GM21360 (cell line): ENCODE data around the gene SEMA4A.
"Not testable (repeated sequence)": the region's sequence is repeated elsewhere in the genome, so short reads cannot be mapped to it uniquely, and the experiment has no call there.

Experiments used
- ATAC-seq: cut with Tn5 transposase; IDR thresholded peaks from one replicate; pipeline ENCODE4 v1.9.1; 2021; ENCODE audit warnings: mild to moderate bottlenecking, moderate library complexity; ENCODE audit not compliant: unreplicated experiment

SEMA4A gene

DNA sequence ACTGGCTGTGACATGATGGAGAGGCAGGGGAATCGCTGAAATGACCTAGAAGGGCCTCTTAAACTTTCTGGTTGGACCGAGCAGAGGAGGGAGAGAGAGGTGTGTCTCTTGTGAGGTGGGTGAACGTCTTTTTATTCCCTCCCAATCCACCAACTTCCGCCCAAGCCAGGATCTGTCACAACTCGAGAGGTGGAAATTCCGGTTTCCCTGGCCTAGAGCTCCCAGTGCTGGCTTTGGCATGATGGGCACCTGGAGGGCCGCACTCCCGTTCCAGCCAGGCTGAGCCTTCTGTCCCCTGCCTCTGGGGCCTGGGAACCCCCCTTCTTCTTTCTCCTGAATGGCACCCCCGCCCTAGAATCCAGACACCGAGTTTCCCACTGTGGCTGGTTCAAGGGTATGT lies at the start of gene SEMA4A:
SEMA4A (plus strand) TSS at position 224 of the 400 bp plus-strand sequence. CDS start 994 bp downstream, outside the sequence.
- no peak for ATAC-seq

GRCh38 chr1:156104065-156104810 lies 49.1 kb upstream of the SEMA4A start:
- ATAC-seq = no peak

GRCh38 chr1:156104861-156105832 lies 48.2 kb upstream of the SEMA4A start:
- no peak for ATAC-seq

DNA sequence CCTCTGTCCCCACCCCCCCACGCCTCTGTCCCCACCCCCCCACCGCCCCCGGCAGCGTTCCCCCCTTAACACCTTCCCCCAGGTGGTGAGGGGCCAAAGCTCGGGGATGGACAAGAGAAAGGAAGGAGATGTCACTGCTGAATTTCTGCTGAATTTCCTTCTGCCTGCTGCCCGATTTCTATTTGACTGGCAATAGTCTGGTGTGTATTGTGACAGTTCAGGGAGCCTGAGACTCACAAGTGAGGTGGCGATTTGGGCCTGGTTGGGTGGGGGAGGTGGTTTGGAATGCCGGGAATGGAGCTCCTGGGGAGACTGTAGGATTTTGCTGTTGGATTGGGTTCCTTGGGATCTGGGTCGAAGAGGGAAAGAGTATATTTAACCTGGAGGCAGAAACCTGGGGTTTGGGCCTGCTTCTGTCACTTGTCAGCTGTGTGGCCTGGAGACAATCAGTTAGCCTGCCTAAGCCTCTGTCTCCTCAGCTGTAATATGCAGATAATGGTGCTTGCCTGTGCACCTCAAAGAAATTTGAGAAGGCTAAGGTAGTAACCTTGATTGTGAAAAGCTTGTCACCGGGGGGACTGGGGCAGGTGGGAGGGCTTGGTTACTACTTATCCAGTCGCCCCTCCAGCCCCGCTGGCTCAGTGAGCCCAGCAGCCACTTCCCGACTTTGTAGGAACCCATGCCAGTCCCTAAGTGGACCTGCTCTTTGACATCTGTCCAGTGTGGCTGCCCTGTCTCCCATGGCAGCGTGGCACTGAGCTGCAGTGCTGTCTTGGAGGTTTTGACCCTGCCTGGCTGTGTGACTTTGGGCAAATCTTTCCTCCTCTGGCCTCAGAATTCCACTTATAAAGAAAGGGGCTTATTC lies 46.5 kb upstream of the SEMA4A start:
- ATAC-seq = no peak

DNA sequence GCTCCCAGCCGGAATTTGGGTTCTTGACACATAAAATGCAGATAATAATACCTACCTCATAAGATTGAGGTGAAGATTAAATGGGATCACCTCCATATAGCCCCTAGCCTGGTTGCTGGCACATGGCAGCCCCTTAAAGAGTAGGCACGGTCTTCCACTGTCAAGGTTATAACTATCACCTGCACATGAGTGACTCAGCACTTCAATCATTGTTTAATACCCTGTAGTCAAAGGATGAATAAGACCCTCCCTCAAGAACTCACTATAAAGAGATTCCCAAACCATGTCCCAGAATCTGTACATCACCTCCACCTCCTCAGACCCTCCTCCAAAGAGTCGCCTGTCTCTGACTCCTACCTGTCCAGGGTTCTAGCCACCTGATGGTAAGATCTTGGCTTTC lies 45.3 kb upstream of the SEMA4A start:
- no peak for ATAC-seq

DNA sequence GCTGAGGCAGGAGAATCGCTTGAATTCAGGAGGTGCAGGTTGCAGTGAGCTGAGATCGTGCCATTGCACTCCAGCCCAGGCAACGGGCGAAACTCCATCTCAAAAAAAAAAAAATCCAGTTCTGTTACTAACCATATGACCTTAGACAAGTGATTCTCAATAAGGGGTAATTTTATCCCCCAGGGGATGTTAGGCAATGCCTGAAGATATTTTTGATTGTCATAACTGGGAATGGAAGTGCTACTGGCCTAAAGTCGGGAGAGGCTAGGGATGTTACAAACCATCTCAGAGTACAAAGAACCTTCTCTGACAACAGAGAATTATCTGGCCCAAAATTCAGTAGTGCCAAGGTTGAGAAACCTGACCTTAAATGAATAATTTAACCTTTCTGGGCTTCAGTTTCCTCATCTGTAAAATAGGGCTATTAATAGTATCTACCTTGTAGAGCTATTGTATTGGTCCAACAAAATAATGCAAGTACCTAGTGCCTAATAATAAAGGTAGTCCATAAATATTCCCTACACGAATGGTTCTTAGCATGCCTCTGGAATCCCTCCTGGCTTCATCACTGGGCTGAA lies 44.6 kb upstream of the SEMA4A start:
- ATAC-seq = no peak

DNA sequence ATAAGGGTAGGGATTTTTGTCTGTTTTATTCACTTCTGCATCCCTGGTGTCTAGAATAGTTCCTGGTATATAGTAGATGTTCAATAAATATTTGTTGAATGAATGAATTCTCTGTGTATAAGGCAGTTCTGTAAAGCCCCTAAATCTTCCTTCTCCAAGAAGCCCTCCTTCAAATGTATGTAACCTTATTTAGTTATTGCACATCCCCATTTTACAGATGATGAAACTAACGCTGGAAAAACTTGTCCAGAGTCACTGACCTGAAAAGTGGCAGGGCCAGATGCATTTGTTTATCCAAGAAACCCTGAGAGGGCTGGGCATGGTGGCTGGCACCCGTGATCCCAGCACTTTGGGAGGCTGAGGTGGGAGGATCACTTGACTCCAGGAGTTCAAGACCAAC lies 43.1 kb upstream of the SEMA4A start:
- no peak for ATAC-seq

DNA sequence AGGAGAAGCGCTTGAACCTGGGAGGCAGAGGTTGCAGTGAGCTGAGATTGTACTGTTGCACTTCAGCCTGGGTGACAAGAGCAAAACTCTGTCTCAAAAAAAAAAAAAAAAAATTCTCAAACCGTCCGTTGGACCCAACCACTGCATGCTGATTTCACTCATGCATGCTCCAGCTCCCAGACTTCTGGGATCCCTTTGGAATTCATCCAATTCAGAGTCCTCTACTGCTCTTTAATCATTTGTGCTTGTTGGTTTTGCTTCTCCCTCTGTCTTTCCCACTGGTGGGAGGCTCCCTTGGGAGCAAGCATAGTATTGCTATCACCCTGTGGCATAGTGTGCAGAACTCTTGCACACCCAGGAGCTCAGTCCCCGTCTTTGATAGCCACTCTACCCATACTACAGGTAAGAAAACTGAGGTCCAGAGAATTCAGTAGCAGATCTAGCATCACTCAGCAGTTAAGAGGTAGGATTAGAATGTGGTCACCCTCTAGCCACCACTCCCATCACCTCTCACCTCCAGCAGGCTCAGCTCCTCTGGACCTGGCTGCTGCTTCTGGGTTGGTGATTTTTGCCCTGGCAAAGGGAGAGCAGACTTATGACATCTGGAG lies 41.9 kb upstream of the SEMA4A start:
- ATAC-seq = no peak

- no peak for ATAC-seq
These were observed 40.9 kb upstream of the SEMA4A start for GRCh38 chr1:156112276-156113137.

GRCh38 chr1:156113282-156113950 lies 40.0 kb upstream of the SEMA4A start:
- no peak for ATAC-seq

- peak; percentile 68 for ATAC-seq
These were observed 39.1 kb upstream of the SEMA4A start, which contains the start of gene LMNA for GRCh38 chr1:156114101-156114918. Gene LMNA, plus strand, starts transcription at chr1:156114711. Its CDS starts 208 bp downstream, at chr1:156114919.

DNA sequence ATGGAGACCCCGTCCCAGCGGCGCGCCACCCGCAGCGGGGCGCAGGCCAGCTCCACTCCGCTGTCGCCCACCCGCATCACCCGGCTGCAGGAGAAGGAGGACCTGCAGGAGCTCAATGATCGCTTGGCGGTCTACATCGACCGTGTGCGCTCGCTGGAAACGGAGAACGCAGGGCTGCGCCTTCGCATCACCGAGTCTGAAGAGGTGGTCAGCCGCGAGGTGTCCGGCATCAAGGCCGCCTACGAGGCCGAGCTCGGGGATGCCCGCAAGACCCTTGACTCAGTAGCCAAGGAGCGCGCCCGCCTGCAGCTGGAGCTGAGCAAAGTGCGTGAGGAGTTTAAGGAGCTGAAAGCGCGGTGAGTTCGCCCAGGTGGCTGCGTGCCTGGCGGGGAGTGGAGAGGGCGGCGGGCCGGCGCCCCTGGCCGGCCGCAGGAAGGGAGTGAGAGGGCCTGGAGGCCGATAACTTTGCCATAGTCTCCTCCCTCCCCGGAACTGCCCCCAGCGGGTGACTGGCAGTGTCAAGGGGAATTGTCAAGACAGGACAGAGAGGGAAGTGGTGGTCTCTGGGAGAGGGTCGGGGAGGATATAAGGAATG lies 38.4 kb upstream of the SEMA4A start:
- peak; percentile 5 for ATAC-seq

DNA sequence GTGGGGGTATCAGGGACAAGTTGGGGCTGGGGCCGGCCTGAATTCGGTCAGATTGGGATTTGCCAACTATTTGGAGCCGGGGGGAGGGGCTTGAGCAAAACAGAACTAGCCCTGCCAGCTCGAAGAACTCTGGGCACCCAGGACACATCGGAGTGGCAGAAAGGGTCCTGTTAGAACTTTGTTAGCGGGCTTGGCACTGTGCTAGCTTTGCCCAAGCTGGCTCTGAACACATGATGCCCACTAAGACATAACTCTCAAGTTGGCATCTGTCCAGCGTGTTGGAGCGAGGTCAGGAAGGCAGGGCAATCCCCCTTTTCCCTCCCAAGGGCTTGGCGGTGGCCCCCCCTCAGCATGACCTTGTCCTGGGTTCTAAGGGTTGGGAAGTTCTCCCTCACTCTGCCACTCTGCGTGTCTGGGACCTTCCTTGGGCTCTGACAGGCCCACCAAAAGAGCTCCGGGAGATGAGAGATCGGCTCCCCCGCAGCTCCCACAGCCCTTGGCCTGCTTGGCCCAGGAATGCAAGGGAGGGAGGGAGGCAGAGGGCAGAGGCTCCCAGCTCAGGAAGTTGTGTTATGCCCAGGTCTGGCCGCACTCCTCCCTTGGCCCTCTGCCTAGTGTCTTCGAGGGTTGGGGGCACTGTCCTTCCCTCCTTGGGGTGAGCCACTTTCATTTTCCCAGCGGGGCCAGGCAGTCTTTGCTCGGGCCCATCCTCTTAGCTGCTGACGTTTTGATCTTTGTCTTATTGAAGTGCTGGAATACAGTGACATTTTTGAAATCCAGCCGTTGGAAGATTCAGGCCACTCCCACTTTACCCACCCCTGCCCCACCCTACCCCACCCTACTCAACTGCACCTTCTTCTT lies 37.6 kb upstream of the SEMA4A start:
- no peak for ATAC-seq

GRCh38 chr1:156116731-156117130 lies 36.7 kb upstream of the SEMA4A start:
- not testable (repeated sequence) for ATAC-seq

GRCh38 chr1:156117414-156118176 lies 35.8 kb upstream of the SEMA4A start:
- ATAC-seq = no peak
